ENCODE data around the gene RAD50. TPM values are rescaled to one million over a fixed set of nuclear protein-coding genes. Genes with fewer than 3 reads are reported as not detected.

The RAD50 gene
- total and polyA plus RNA-seq, 12 donors: 5.4 to 41.6 (median 28.7) TPM

- no peak for TF ChIP-seq POLR2A (IDR thresholded peaks at IDR 0.05)
- no peak for TF ChIP-seq CTCF (IDR thresholded peaks at IDR 0.05)
- Histone ChIP-seq H3K9me3 (replicated peaks in 1 of 3) (no peaks in the 10 kb centered on the region), H3K4me1 (replicated peaks in 1 of 2) (no peaks in the 10 kb centered on the region), H3K36me3 (replicated peaks in 1 of 2) (no peaks in the 10 kb centered on the region), H3K4me3 (no peak overlapping the region), H3K27me3 (no peaks in the 10 kb centered on the region), H3K27ac (no peak overlapping the region)
- DNase-seq: no peak
- WGBS, 4 donors: 79 to 90% (median 86%) methylated on average over 6 of the region's 6 CpGs
- intact Hi-C loops (cut with DNase I): no loop called here
These were observed 127.7 kb downstream of the RAD50 start for GRCh38 chr5:132684491-132684890.

GRCh38 chr5:132684922-132685720 lies 128.3 kb downstream of the RAD50 start:
- TF ChIP-seq CTCF (IDR thresholded peaks at IDR 0.05) (no peak), POLR2A (IDR thresholded peaks at IDR 0.05) (no peak)
- intact Hi-C loops (cut with DNase I): no loop called here
- H3K9me3 ChIP-seq (replicated peaks in 1 of 3): no peaks in the 10 kb centered on the region
- no peaks in the 10 kb centered on the region for H3K27me3 ChIP-seq
- no peak overlapping the region for H3K27ac ChIP-seq
- no peaks in the 10 kb centered on the region for H3K4me1 ChIP-seq (replicated peaks in 1 of 2)
- WGBS, 4 donors: 87 to 94% (median 91%) methylated on average over 12 of the region's 12 CpGs
- H3K4me3 ChIP-seq: no peak overlapping the region
- H3K36me3 ChIP-seq (replicated peaks in 1 of 2): no peaks in the 10 kb centered on the region
- no peak for DNase-seq

- 88 to 92% (median 90%) methylated on average over 3 of the region's 3 CpGs for WGBS, 4 donors
- H3K27me3 ChIP-seq: no peaks in the 10 kb centered on the region
- no peaks in the 10 kb centered on the region for H3K36me3 ChIP-seq (replicated peaks in 1 of 2)
- DNase-seq: no peak
- intact Hi-C loops (cut with DNase I): no loop called here
- H3K4me1 ChIP-seq (replicated peaks in 1 of 2): no peaks in the 10 kb centered on the region
- TF ChIP-seq POLR2A (IDR thresholded peaks at IDR 0.05): no peak
- no peak for TF ChIP-seq CTCF (IDR thresholded peaks at IDR 0.05)
- no peak overlapping the region for H3K27ac ChIP-seq
- H3K4me3 ChIP-seq: no peak overlapping the region
- H3K9me3 ChIP-seq (replicated peaks in 1 of 3): no peaks in the 10 kb centered on the region
These were observed 129.4 kb downstream of the RAD50 start for GRCh38 chr5:132686193-132686592.

GRCh38 chr5:132687995-132688394 lies 131.2 kb downstream of the RAD50 start:
- no peak for TF ChIP-seq POLR2A (IDR thresholded peaks at IDR 0.05)
- H3K36me3 ChIP-seq (replicated peaks in 1 of 2): no peaks in the 10 kb centered on the region
- 89 to 94% (median 91%) methylated on average over 4 to 5 of the region's 5 CpGs for WGBS, 4 donors

More at GRCh38 chr5:132687995-132688394, 131.2 kb downstream of the RAD50 start:
- H3K9me3 ChIP-seq (replicated peaks in 1 of 3): no peaks in the 10 kb centered on the region
- intact Hi-C loops (cut with DNase I): no loop called here
- DNase-seq: no peak
- no peak overlapping the region for H3K27ac ChIP-seq
- no peaks in the 10 kb centered on the region for H3K4me1 ChIP-seq (replicated peaks in 1 of 2)
- H3K27me3 ChIP-seq: no peaks in the 10 kb centered on the region
- no peak overlapping the region for H3K4me3 ChIP-seq

Data from adrenal gland (tissue), 12 donors.